NT2/D1 (cell line): ENCODE measurements around the gene PRIMA1.
A peak's percentile ranks its signal among the peaks of the same experiment; 100 is the strongest.

Experiments
- DNase-seq: peaks from one replicate; pipeline ENCODE4 v3.0.0-alpha.2; 2011; ENCODE audit warnings: low read depth, low spot score
- H3K27me3 ChIP-seq: 2 replicates; pipeline ENCODE4 v1.6.0; 2011; ENCODE audit warnings: mild to moderate bottlenecking; ENCODE audit not compliant: insufficient read length, insufficient read depth
- H3K36me3 ChIP-seq: 2 replicates; pipeline ENCODE4 v1.6.1; 2011; ENCODE audit warnings: mild to moderate bottlenecking, low read length, mixed read lengths; ENCODE audit not compliant: insufficient read depth, insufficient read length
- H3K4me1 ChIP-seq: 2 replicates; pipeline ENCODE4 v1.5.1; 2011; ENCODE audit not compliant: insufficient read depth, insufficient read length
- H3K4me3 ChIP-seq: 2 replicates; pipeline ENCODE4 v1.5.1; 2011; ENCODE audit warnings: low read depth; ENCODE audit not compliant: insufficient read length
- H3K9ac ChIP-seq: 2 replicates; pipeline ENCODE4 v1.6.0; 2011; ENCODE audit warnings: low read depth; ENCODE audit not compliant: insufficient read length
- H3K9me3 ChIP-seq: 2 replicates; pipeline ENCODE4 v1.5.1; 2011; ENCODE audit warnings: mild to moderate bottlenecking, low read length; ENCODE audit not compliant: insufficient read depth
- SUZ12 ChIP-seq: IDR thresholded peaks from 2 replicates; pipeline ENCODE4 v1.6.1; 2011; ENCODE audit not compliant: insufficient read length, insufficient read depth; ENCODE audit errors: extremely low read depth
- YY1 ChIP-seq: IDR thresholded peaks from 2 replicates; pipeline ENCODE4 v1.6.1; 2011; ENCODE audit not compliant: insufficient read length, insufficient read depth
- ZNF274 ChIP-seq: IDR thresholded peaks from 2 replicates; pipeline ENCODE4 v1.6.1; 2011; ENCODE audit warnings: mild to moderate bottlenecking, low read depth, low read length

PRIMA1 gene

GRCh38 chr14:93734086-93734822 is 54.0 kb downstream of the PRIMA1 start:
- Histone ChIP-seq H3K9me3 (no peaks in the 10 kb centered on the region), H3K4me1 (peaks cover 2% of the 10 kb centered on the region), H3K9ac (no peak overlapping the region), H3K27me3 (no peaks in the 10 kb centered on the region), H3K4me3 (no peak overlapping the region), H3K36me3 (no peaks in the 10 kb centered on the region)
- DNase-seq: peak; percentile 5
- TF ChIP-seq SUZ12: no peak
- no peak for TF ChIP-seq ZNF274
- TF ChIP-seq YY1: no peak

GRCh38 chr14:93733631-93734030 is 54.7 kb downstream of the PRIMA1 start:
- no peak for DNase-seq
- no peaks in the 10 kb centered on the region for H3K27me3 ChIP-seq
- TF ChIP-seq SUZ12 (no peak), YY1 (no peak), ZNF274 (no peak)
- H3K4me1 ChIP-seq: peaks cover 2% of the 10 kb centered on the region
- no peaks in the 10 kb centered on the region for H3K36me3 ChIP-seq
- no peak overlapping the region for H3K4me3 ChIP-seq
- H3K9me3 ChIP-seq: no peaks in the 10 kb centered on the region
- no peak overlapping the region for H3K9ac ChIP-seq

- Histone ChIP-seq H3K27me3 (no peaks in the 10 kb centered on the region), H3K9ac (no peak overlapping the region), H3K4me3 (no peak overlapping the region), H3K36me3 (no peaks in the 10 kb centered on the region), H3K4me1 (peaks cover 2% of the 10 kb centered on the region), H3K9me3 (no peaks in the 10 kb centered on the region)
- no peak for DNase-seq
- TF ChIP-seq SUZ12: no peak
- no peak for TF ChIP-seq ZNF274
- TF ChIP-seq YY1: no peak
Observed at GRCh38 chr14:93733231-93733630, 55.1 kb downstream of the PRIMA1 start.

GRCh38 chr14:93732524-93732923 is 55.8 kb downstream of the PRIMA1 start:
- no peak overlapping the region for H3K4me3 ChIP-seq
- no peaks in the 10 kb centered on the region for H3K9me3 ChIP-seq
- H3K9ac ChIP-seq: no peak overlapping the region
- TF ChIP-seq ZNF274: no peak
- TF ChIP-seq YY1: no peak
- no peak for TF ChIP-seq SUZ12
- DNase-seq: no peak
- peaks cover 2% of the 10 kb centered on the region for H3K4me1 ChIP-seq
- H3K36me3 ChIP-seq: no peaks in the 10 kb centered on the region
- H3K27me3 ChIP-seq: no peaks in the 10 kb centered on the region

GRCh38 chr14:93731753-93732152 is 56.5 kb downstream of the PRIMA1 start:
- no peak overlapping the region for H3K9ac ChIP-seq
- H3K4me3 ChIP-seq: no peak overlapping the region
- H3K36me3 ChIP-seq: no peaks in the 10 kb centered on the region
- no peaks in the 10 kb centered on the region for H3K27me3 ChIP-seq
- no peaks in the 10 kb centered on the region for H3K9me3 ChIP-seq
- H3K4me1 ChIP-seq: peaks cover 2% of the 10 kb centered on the region
- no peak for DNase-seq
- TF ChIP-seq YY1 (no peak), ZNF274 (no peak)

GRCh38 chr14:93729993-93730392 is 58.3 kb downstream of the PRIMA1 start:
- Histone ChIP-seq H3K4me3 (no peak overlapping the region), H3K4me1 (peaks cover 7% of the 10 kb centered on the region), H3K36me3 (no peaks in the 10 kb centered on the region), H3K9ac (no peak overlapping the region), H3K9me3 (no peaks in the 10 kb centered on the region), H3K27me3 (no peaks in the 10 kb centered on the region)
- TF ChIP-seq ZNF274: no peak
- no peak for TF ChIP-seq YY1
- TF ChIP-seq SUZ12: no peak
- DNase-seq: no peak

GRCh38 chr14:93728651-93729016 is 59.7 kb downstream of the PRIMA1 start:
- DNase-seq: no peak
- H3K36me3 ChIP-seq: no peaks in the 10 kb centered on the region
- no peaks in the 10 kb centered on the region for H3K9me3 ChIP-seq
- H3K27me3 ChIP-seq: no peaks in the 10 kb centered on the region
- H3K9ac ChIP-seq: no peak overlapping the region
- H3K4me1 ChIP-seq: peaks cover 7% of the 10 kb centered on the region
- TF ChIP-seq YY1: no peak
- no peak overlapping the region for H3K4me3 ChIP-seq
